Mesothelial cell of epicardium (in vitro differentiated cells): Measurements from ENCODE around the gene DPYSL4. TPM values are rescaled to one million over a fixed set of nuclear protein-coding genes. Genes with fewer than 3 reads are reported as not detected.
"Not testable (repeated sequence)": the region's sequence is repeated elsewhere in the genome, so short reads cannot be mapped to it uniquely, and the experiment has no call there.

Experiments
- DNase-seq, 2 experiments: peaks; one replicate each; pipeline ENCODE4 v3.0.0; 2021; ENCODE audit warnings: low spot score in 2 of 2; ENCODE audit not compliant: unreplicated experiment in 2 of 2
- H3K27ac Mint-ChIP-seq: 2 replicates; pipeline ENCODE4 v1.8.0; 2021; ENCODE audit warnings: mixed read lengths
- H3K27me3 Mint-ChIP-seq: 2 replicates; pipeline ENCODE4 v1.8.0; 2021; ENCODE audit warnings: low read depth, mixed read lengths
- H3K36me3 Mint-ChIP-seq: 2 replicates; pipeline ENCODE4 v1.8.0; 2021; ENCODE audit warnings: mixed read lengths
- H3K4me1 Mint-ChIP-seq: 2 replicates; pipeline ENCODE4 v1.8.0; 2021; ENCODE audit warnings: mixed read lengths
- H3K4me3 Mint-ChIP-seq: 2 replicates; pipeline ENCODE4 v1.8.0; 2021; ENCODE audit warnings: mild to moderate bottlenecking, moderate library complexity, mixed read lengths
- H3K9me3 Mint-ChIP-seq: 2 replicates; pipeline ENCODE4 v1.8.0; 2021; ENCODE audit warnings: mixed read lengths
- total RNA-seq: library from RNA; stranded (reverse); gene quantifications from 3 replicates; pipeline ENCODE4 v1.2.1, GENCODE V29; 2021
- TF ChIP-seq, protein P1 (sequence below): fragments of 200-600 bp; sonication (generic); IDR thresholded peaks from one replicate; pipeline ENCODE4 v1.5.0; 2021; ENCODE audit warnings: antibody characterized with exemption; ENCODE audit not compliant: unreplicated experiment

Gene DPYSL4
- total RNA-seq, 1 donor from 2014 or later = 18.6 TPM

DNA sequence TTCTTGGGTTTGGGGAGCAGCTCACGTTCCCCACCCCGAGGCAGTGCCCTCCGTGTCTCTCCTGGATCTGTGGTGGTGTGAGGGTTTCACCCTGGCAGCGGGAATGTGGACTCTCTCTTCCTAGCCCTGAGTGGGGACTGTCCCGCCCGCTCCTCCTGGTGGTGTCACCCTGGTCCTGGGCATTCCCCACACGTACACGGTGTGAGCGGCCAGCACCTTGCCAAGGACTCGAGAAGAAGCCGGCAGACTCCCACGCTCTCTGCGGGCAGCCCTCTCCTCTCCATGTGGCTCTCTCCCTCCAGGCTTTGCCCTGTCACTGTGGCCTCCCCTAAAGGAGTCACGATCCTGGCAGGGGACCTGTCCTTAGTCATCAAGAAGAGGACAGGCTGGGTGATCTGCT, 24.0 kb downstream of the DPYSL4 start:
- no peak overlapping the region for H3K27ac Mint-ChIP-seq
- H3K4me1 Mint-ChIP-seq = no peaks in the 10 kb centered on the region
- H3K4me3 Mint-ChIP-seq = no peak overlapping the region
- peaks cover 26% of the 10 kb centered on the region for H3K9me3 Mint-ChIP-seq
- peaks cover 11% of the 10 kb centered on the region for H3K36me3 Mint-ChIP-seq
- TF ChIP-seq, protein P1, sequence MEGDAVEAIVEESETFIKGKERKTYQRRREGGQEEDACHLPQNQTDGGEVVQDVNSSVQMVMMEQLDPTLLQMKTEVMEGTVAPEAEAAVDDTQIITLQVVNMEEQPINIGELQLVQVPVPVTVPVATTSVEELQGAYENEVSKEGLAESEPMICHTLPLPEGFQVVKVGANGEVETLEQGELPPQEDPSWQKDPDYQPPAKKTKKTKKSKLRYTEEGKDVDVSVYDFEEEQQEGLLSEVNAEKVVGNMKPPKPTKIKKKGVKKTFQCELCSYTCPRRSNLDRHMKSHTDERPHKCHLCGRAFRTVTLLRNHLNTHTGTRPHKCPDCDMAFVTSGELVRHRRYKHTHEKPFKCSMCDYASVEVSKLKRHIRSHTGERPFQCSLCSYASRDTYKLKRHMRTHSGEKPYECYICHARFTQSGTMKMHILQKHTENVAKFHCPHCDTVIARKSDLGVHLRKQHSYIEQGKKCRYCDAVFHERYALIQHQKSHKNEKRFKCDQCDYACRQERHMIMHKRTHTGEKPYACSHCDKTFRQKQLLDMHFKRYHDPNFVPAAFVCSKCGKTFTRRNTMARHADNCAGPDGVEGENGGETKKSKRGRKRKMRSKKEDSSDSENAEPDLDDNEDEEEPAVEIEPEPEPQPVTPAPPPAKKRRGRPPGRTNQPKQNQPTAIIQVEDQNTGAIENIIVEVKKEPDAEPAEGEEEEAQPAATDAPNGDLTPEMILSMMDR = no peak
- H3K27me3 Mint-ChIP-seq = no peaks in the 10 kb centered on the region
- DNase-seq = no peak

DNA sequence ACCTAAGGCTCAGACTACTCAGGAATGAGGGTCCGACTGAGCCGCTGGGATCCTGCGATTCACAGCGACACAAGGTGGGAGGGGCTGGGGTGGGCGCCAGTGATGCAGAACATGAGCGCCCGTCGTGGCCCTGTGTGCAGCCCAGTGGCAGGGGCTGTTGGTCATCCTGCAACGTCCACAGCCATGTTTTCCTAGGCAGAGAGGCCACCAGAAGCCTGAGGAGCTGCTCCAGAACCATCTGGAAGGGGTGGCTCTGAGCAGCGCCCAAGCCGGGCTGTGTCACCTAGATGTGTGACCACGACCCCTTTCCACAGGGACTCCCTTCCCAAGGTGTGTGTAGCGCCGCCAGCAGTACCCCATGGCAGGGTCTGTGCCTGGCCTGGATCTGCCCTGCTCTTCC, 24.5 kb downstream of the DPYSL4 start:
- H3K4me3 Mint-ChIP-seq = no peak overlapping the region
- no peak overlapping the region for H3K27ac Mint-ChIP-seq
- no peak for DNase-seq
- H3K9me3 Mint-ChIP-seq = peaks cover 26% of the 10 kb centered on the region
- H3K4me1 Mint-ChIP-seq = no peaks in the 10 kb centered on the region
- H3K27me3 Mint-ChIP-seq = no peaks in the 10 kb centered on the region
- H3K36me3 Mint-ChIP-seq = peaks cover 11% of the 10 kb centered on the region
- TF ChIP-seq, protein P1 = no peak

DNA sequence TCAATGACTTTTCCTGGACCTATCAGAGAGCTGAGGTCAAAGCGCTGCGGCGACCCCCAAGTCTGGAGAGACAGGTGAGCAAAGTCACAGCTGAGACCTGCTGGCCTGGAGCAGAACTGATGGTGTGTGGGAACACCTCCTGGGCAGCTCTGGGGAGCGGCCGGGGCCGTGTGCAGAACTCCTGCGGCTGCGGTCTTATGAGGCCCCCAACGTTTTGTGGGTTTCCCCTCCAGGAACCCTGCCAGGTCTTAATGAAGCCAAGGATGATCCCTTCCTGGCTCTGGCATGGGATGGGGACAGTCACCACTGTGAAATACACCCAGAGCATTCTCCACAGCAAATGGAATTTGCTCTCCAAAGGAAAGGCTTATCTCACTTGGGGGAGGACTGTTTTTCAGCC, 26.1 kb downstream of the DPYSL4 start:
- no peak for DNase-seq
- Mint-ChIP-seq H3K9me3 (peaks cover 32% of the 10 kb centered on the region), H3K36me3 (peaks cover 16% of the 10 kb centered on the region), H3K4me1 (no peaks in the 10 kb centered on the region), H3K4me3 (no peak overlapping the region), H3K27me3 (no peaks in the 10 kb centered on the region), H3K27ac (no peak overlapping the region)
- TF ChIP-seq, protein P1 = no peak

DNA sequence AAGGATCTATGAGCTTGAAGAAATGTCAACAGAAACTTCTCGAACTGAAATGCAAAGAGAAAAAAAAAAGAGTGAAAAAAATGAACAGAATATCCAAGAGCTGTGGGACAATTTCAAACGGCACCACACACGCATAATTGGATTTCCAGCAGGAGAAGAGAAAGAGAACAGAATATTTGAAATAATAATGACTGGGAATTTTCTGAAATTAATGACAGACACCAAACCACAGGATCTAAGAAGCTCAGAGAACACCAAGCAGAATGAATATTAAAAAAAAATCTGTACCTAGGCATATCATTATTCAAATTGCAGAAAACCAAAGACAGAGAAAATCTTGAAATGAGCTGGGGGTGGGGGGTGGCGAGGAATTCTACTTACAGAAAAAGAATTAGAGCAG, 27.2 kb downstream of the DPYSL4 start:
- TF ChIP-seq, protein P1 = no peak
- Mint-ChIP-seq H3K4me3 (no peak overlapping the region), H3K27me3 (no peaks in the 10 kb centered on the region), H3K9me3 (peaks cover 38% of the 10 kb centered on the region), H3K27ac (no peak overlapping the region), H3K4me1 (no peaks in the 10 kb centered on the region), H3K36me3 (peaks cover 16% of the 10 kb centered on the region)
- no peak for DNase-seq

DNA sequence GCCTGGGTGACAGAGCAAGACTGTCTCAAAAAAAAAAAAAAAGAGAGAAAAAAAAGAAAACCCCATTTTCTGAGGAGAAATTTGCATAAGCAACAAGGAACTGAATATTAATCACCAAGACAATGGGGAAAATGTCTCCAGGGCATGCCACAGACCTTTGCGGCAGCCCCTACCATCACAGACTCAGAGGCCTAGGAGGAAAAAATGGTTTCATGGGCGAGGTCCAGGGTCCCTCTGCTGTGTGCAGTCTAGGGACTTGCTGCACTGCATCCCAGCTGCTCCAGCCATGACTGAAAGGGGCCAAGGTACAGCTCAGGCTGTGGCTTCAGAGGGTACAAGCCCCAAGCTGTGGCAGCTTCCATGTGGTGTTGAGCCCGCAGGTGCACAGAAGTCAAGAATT, 29.7 kb downstream of the DPYSL4 start:
- not testable (repeated sequence) for H3K27ac Mint-ChIP-seq, H3K4me1 Mint-ChIP-seq, DNase-seq, H3K4me3 Mint-ChIP-seq, H3K27me3 Mint-ChIP-seq
- Mint-ChIP-seq H3K36me3 (peaks cover 16% of the 10 kb centered on the region), H3K9me3 (peaks cover 41% of the 10 kb centered on the region)

DNA sequence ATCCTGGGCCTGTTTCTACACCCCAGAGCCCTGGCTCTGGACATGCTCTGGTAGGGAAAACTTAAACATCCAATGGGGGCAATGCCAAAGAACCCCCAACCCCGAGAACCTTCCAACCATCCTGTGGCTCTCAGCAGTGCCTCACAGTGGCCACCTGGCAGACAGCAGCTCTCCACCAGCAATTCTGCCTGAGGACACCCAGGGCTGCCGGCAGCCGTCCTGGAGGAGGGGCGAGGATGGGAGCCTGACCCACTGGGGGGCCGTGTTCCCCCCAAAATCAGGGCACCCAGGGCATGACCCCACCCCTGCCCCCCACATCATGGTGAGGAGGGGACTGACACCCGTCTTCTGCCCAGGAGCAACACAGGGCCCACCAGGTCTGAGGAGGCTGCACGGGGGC, 32.7 kb downstream of the DPYSL4 start:
- Mint-ChIP-seq H3K27me3 (no peaks in the 10 kb centered on the region), H3K36me3 (peaks cover 5% of the 10 kb centered on the region), H3K9me3 (peaks cover 28% of the 10 kb centered on the region), H3K4me1 (no peaks in the 10 kb centered on the region), H3K27ac (no peak overlapping the region), H3K4me3 (no peak overlapping the region)
- TF ChIP-seq, protein P1 = no peak
- DNase-seq = no peak
